HCT116 (cell line): Measurements from ENCODE around the gene CLRN1.

Source experiments
- CBX3 ChIP-seq: IDR thresholded peaks from 2 replicates; pipeline ENCODE4 v1.6.1; 2012; ENCODE audit warnings: low read depth
- ELF1 ChIP-seq: IDR thresholded peaks from 2 replicates; pipeline ENCODE4 v1.6.1; 2012; ENCODE audit warnings: low read depth, borderline replicate concordance
- RAD21 ChIP-seq: IDR thresholded peaks from 2 replicates; pipeline ENCODE4 v1.6.1; 2012; ENCODE audit warnings: low read depth, mild to moderate bottlenecking
- ZNF274 ChIP-seq: fragments of 200-500 bp; sonication (Bioruptor generic); IDR thresholded peaks from 2 replicates; pipeline ENCODE4 v1.6.1; 2014; ENCODE audit warnings: mild to moderate bottlenecking, low read depth, low read length, inconsistent platforms

DNA sequence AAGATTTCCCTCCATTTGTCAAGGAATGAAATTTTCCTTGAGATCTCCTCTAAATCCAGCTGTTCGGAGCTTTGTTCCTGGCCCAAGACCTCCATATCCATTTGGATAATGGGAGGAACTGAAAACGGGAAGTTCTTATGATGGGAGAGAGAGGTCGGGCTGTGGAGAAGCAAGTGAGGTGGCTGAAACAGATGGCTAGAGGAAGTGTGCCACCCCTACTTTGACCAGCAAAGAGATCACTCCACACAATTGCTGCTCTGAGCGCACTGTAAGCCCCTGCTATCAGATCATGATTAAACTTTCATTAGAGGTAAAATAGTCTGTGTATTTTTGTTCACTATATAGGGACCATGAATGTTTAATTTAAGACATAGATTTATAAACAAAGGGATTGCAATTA, 67.2 kb downstream of the CLRN1 start, which contains the start of gene MINDY4B:
- no peak for TF ChIP-seq CBX3
- no peak for TF ChIP-seq ELF1
- TF ChIP-seq ZNF274: no peak
- no peak for TF ChIP-seq RAD21
